D721Med (cell line): Measurements from ENCODE around the gene SPACA4.
"Not testable (repeated sequence)": the region's sequence is repeated elsewhere in the genome, so short reads cannot be mapped to it uniquely, and the experiment has no call there.

Experiments
- DNase-seq: peaks from one replicate; pipeline ENCODE4 v3.0.0; 2011; ENCODE audit warnings: low spot score; ENCODE audit not compliant: insufficient read length
- FAIRE-seq: peaks from 2 replicates; lab custom pipeline; 2011; peaks lifted over from hg19 to GRCh38; lab: Jason Lieb, UNC
- CTCF ChIP-seq: IDR thresholded peaks from 2 replicates; pipeline ENCODE4 v1.5.1; 2012; ENCODE audit warnings: mild to moderate bottlenecking, control low read depth; ENCODE audit not compliant: insufficient read depth; ENCODE audit errors: missing control alignments

The SPACA4 gene

GRCh38 chr19:48631225-48631624 lies 24.7 kb downstream of the SPACA4 start:
- no peak for DNase-seq
- no peak for TF ChIP-seq CTCF
- FAIRE-seq: no peak

- DNase-seq, FAIRE-seq: not testable (repeated sequence)
Observed at GRCh38 chr19:48632286-48632685, 25.7 kb downstream of the SPACA4 start.

- DNase-seq (no peak), FAIRE-seq (no peak)
Observed at GRCh38 chr19:48632692-48633147, 26.2 kb downstream of the SPACA4 start.

GRCh38 chr19:48633148-48634035 lies 26.9 kb downstream of the SPACA4 start:
- no peak for TF ChIP-seq CTCF
- DNase-seq (no peak), FAIRE-seq (no peak)

More at GRCh38 chr19:48632692-48633147, 26.2 kb downstream of the SPACA4 start:
- TF ChIP-seq CTCF: no peak

- FAIRE-seq: no peak
- no peak for DNase-seq
- no peak for TF ChIP-seq CTCF
Observed at GRCh38 chr19:48634036-48634342, 27.4 kb downstream of the SPACA4 start.

- DNase-seq: peak; percentile 80
- FAIRE-seq: no peak
- TF ChIP-seq CTCF: no peak
Observed at GRCh38 chr19:48634424-48635262, 28.1 kb downstream of the SPACA4 start.

GRCh38 chr19:48635263-48635965 lies 28.9 kb downstream of the SPACA4 start:
- TF ChIP-seq CTCF: no peak
- DNase-seq (peak; percentile 64), FAIRE-seq (no peak)
